GM23248 (cell line): ENCODE data around the gene GLS.

Source experiments
- EZH2 ChIP-seq: fragments of 200-600 bp; sonication (generic); IDR thresholded peaks from 2 replicates; pipeline ENCODE4 v1.6.1; 2018; ENCODE audit warnings: antibody characterized with exemption, mild to moderate bottlenecking; ENCODE audit not compliant: insufficient read depth, poor library complexity, severe bottlenecking
- EZH2phosphoT487 ChIP-seq: fragments of 200-600 bp; sonication (generic); IDR thresholded peaks from 2 replicates; pipeline ENCODE4 v1.6.1; 2018; ENCODE audit warnings: antibody characterized with exemption, moderate library complexity, mild to moderate bottlenecking, low read depth; ENCODE audit not compliant: insufficient read depth

DNA sequence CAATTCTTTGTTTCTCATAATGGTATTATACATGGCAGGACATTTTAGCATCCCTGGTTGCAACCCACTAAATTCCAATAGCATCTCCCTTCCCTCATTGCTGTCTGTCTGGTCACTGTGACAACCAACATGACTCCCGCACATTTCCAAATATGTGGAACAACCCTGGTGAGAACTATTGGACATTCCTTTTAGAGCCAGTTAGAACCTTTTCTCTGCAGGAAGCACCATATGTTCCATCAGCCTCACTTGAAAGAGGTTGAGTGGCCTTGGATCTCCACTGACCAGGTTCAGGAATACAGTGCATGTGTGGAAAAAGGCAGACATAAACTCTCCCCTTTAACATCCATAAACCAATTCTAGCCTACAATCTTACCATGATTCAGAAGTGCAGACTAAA lies 25.9 kb upstream of the GLS start:
- TF ChIP-seq EZH2 (no peak), EZH2phosphoT487 (no peak)
